ENCODE data around the gene ZNF219.

GRCh38 chr14:21106498-21107282 lies 8.2 kb upstream of the ZNF219 start:
- TF ChIP-seq GATA2 (IDR thresholded peaks at IDR 0.05; ENCODE audit: low read depth, low read length) (no peak), GATA3 (IDR thresholded peaks at IDR 0.05; ENCODE audit: low read depth, low read length) (no peak)

Measured in SH-SY5Y (cell line).